Skeletal muscle tissue (tissue), 4 donors: ENCODE results near the gene VNN1. TPM values are rescaled to one million over a fixed set of nuclear protein-coding genes. Genes with fewer than 3 reads are reported as not detected.

Source experiments
- H3K27ac ChIP-seq: one replicate; pipeline ENCODE4 v1.7.0; 2013; ENCODE audit warnings: mild to moderate bottlenecking, low read depth, low read length, inconsistent platforms
- H3K27me3 ChIP-seq, 3 donors: one replicate each; pipeline ENCODE4 v1.7.0; 2013; ENCODE audit warnings: low read length in 3 of 3; ENCODE audit not compliant: control insufficient read depth in 3 of 3, insufficient read depth in 3 of 3
- H3K36me3 ChIP-seq, 3 donors: one replicate each; pipeline ENCODE4 v1.7.0; 2013; ENCODE audit warnings: low read length in 3 of 3; ENCODE audit not compliant: control insufficient read depth in 3 of 3, insufficient read depth in 3 of 3
- H3K4me1 ChIP-seq, 3 donors: one replicate each; pipeline ENCODE4 v1.7.0; 2013; ENCODE audit warnings: low read length in 3 of 3, mild to moderate bottlenecking in 3 of 3; ENCODE audit not compliant: control insufficient read depth in 3 of 3, insufficient read depth in 3 of 3
- H3K4me3 ChIP-seq, 3 donors: one replicate each; pipeline ENCODE4 v1.7.0; 2013; ENCODE audit warnings: low read length in 3 of 3
- H3K9ac ChIP-seq, 3 donors: one replicate each; pipeline ENCODE4 v1.7.0; 2013; ENCODE audit warnings: low read length in 3 of 3, mild to moderate bottlenecking in 3 of 3, moderate library complexity in 2 of 3, low read depth in 1 of 3
- H3K9me3 ChIP-seq, 3 donors: one replicate each; pipeline ENCODE4 v1.7.0; 2013; ENCODE audit warnings: low read length in 3 of 3; ENCODE audit not compliant: control insufficient read depth in 3 of 3
- total RNA-seq: library from RNA; depleted of rRNA; stranded (reverse); fragments of >200 nt; gene quantifications from one replicate; pipeline ENCODE4 v1.2.3, GENCODE V29; 2014
- donor health status: Osteomylitis.

The VNN1 gene
- under 0.01 TPM for total RNA-seq

GRCh38 chr6:132713352-132714134 lies at the start of gene VNN1:
TSS of gene VNN1 (minus strand) at chr6:132714055. CDS start at chr6:132714035, 20 bp downstream.
- H3K4me3 ChIP-seq: no peak within 1 kb of the TSS

GRCh38 chr6:132763269-132763668 lies 49.4 kb upstream of the VNN1 start:
- H3K9ac ChIP-seq: no peak overlapping the region
- no peak overlapping the region for H3K27ac ChIP-seq
- H3K36me3 ChIP-seq: no peaks in the 10 kb centered on the region
- H3K4me1 ChIP-seq: no peaks in the 10 kb centered on the region
- no peak overlapping the region for H3K4me3 ChIP-seq
- no peaks in the 10 kb centered on the region for H3K27me3 ChIP-seq
- no peaks in the 10 kb centered on the region for H3K9me3 ChIP-seq

More at GRCh38 chr6:132713352-132714134, at the start of gene VNN1:
- H3K36me3 ChIP-seq: no peaks in the 10 kb centered on the region
- no peaks in the 10 kb centered on the region for H3K4me1 ChIP-seq
- no peaks in the 10 kb centered on the region for H3K9me3 ChIP-seq
- peak within 1 kb of the TSS; percentile 43 for H3K27ac ChIP-seq
- H3K27me3 ChIP-seq: no peaks in the 10 kb centered on the region
- H3K9ac ChIP-seq: no peak within 1 kb of the TSS

GRCh38 chr6:132760256-132760655 lies 46.4 kb upstream of the VNN1 start:
- Histone ChIP-seq H3K27me3 (no peaks in the 10 kb centered on the region), H3K9ac (no peak overlapping the region), H3K4me1 (no peaks in the 10 kb centered on the region), H3K36me3 (no peaks in the 10 kb centered on the region), H3K9me3 (no peaks in the 10 kb centered on the region), H3K4me3 (no peak overlapping the region), H3K27ac (no peak overlapping the region)

- no peaks in the 10 kb centered on the region for H3K36me3 ChIP-seq
- no peak overlapping the region for H3K4me3 ChIP-seq
- no peak overlapping the region for H3K27ac ChIP-seq
- no peaks in the 10 kb centered on the region for H3K27me3 ChIP-seq
- H3K9ac ChIP-seq: no peak overlapping the region
- H3K4me1 ChIP-seq: no peaks in the 10 kb centered on the region
- no peaks in the 10 kb centered on the region for H3K9me3 ChIP-seq
These were observed 44.8 kb upstream of the VNN1 start for GRCh38 chr6:132758689-132759088.

- H3K36me3 ChIP-seq: no peaks in the 10 kb centered on the region
- no peaks in the 10 kb centered on the region for H3K9me3 ChIP-seq
- H3K4me3 ChIP-seq: no peak overlapping the region
- no peak overlapping the region for H3K9ac ChIP-seq
- H3K27me3 ChIP-seq: no peaks in the 10 kb centered on the region
- no peak overlapping the region for H3K27ac ChIP-seq
- no peaks in the 10 kb centered on the region for H3K4me1 ChIP-seq
These were observed 38.4 kb upstream of the VNN1 start for GRCh38 chr6:132752255-132752654.

GRCh38 chr6:132751828-132752227 lies 38.0 kb upstream of the VNN1 start:
- H3K27ac ChIP-seq: no peak overlapping the region
- H3K27me3 ChIP-seq: no peaks in the 10 kb centered on the region
- H3K4me1 ChIP-seq: no peaks in the 10 kb centered on the region
- H3K4me3 ChIP-seq: no peak overlapping the region
- H3K9me3 ChIP-seq: no peaks in the 10 kb centered on the region
- H3K9ac ChIP-seq: no peak overlapping the region
- no peaks in the 10 kb centered on the region for H3K36me3 ChIP-seq

- H3K36me3 ChIP-seq: no peaks in the 10 kb centered on the region
- no peak overlapping the region for H3K9ac ChIP-seq
- H3K27ac ChIP-seq: no peak overlapping the region
- H3K4me1 ChIP-seq: no peaks in the 10 kb centered on the region
- no peaks in the 10 kb centered on the region for H3K27me3 ChIP-seq
- no peak overlapping the region for H3K4me3 ChIP-seq
- no peaks in the 10 kb centered on the region for H3K9me3 ChIP-seq
These were observed 37.5 kb upstream of the VNN1 start for GRCh38 chr6:132751306-132751705.

GRCh38 chr6:132750455-132751248 lies 36.8 kb upstream of the VNN1 start:
- Histone ChIP-seq H3K9me3 (no peaks in the 10 kb centered on the region), H3K4me1 (no peaks in the 10 kb centered on the region), H3K27me3 (no peaks in the 10 kb centered on the region), H3K9ac (no peak overlapping the region), H3K27ac (no peak overlapping the region), H3K36me3 (no peaks in the 10 kb centered on the region), H3K4me3 (no peak overlapping the region)

GRCh38 chr6:132749111-132749510 lies 35.3 kb upstream of the VNN1 start:
- H3K4me1 ChIP-seq: no peaks in the 10 kb centered on the region
- no peaks in the 10 kb centered on the region for H3K9me3 ChIP-seq
- no peak overlapping the region for H3K9ac ChIP-seq
- no peaks in the 10 kb centered on the region for H3K27me3 ChIP-seq
- no peaks in the 10 kb centered on the region for H3K36me3 ChIP-seq
- H3K27ac ChIP-seq: no peak overlapping the region
- no peak overlapping the region for H3K4me3 ChIP-seq

GRCh38 chr6:132748446-132748845 lies 34.6 kb upstream of the VNN1 start:
- Histone ChIP-seq H3K27ac (no peak overlapping the region), H3K9ac (no peak overlapping the region), H3K27me3 (no peaks in the 10 kb centered on the region)

More at GRCh38 chr6:132748446-132748845, 34.6 kb upstream of the VNN1 start:
- Histone ChIP-seq H3K9me3 (no peaks in the 10 kb centered on the region), H3K4me1 (no peaks in the 10 kb centered on the region), H3K4me3 (no peak overlapping the region), H3K36me3 (no peaks in the 10 kb centered on the region)
